ENCODE measurements around the gene CDKAL1. TPM values are rescaled to one million over a fixed set of nuclear protein-coding genes. Genes with fewer than 3 reads are reported as not detected.
"Not testable (repeated sequence)": the region's sequence is repeated elsewhere in the genome, so short reads cannot be mapped to it uniquely, and the experiment has no call there.

Gene CDKAL1
- total RNA-seq, 4 donors from 2014 or later: 24.7 to 32.8 (median 29.8) TPM

DNA sequence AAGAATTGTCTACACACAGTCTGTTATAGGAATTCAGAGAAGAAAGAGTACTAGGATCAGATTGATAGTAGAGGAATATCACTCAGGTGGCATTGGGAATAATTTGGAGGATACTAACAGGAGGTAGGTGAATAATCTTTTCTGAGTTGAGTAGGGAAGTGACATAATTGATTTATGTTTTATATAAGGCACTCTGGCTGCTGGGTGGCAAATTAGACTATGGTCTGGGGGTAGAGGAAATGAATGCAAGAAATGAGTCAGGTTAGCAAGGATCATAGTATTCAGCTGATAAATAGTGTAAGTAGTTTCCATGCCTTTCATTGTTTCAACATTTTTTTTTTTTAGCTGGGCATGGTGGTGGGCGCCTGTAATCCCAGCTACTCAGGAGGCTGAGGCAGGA is 113.3 kb downstream of the CDKAL1 start:
- no peak overlapping the region for H3K4me3 ChIP-seq (replicated peaks in 1 of 3)
- no peaks in the 10 kb centered on the region for H3K36me3 ChIP-seq
- intact Hi-C loops (cut with DNase I): no loop called here
- 91 to 97% methylated on average over 1 of the region's 1 CpG for WGBS, 2 donors
- H3K27ac ChIP-seq: no peak overlapping the region
- H3K9me3 ChIP-seq: no peaks in the 10 kb centered on the region
- no peaks in the 10 kb centered on the region for H3K27me3 ChIP-seq
- DNase-seq: no peak
- TF ChIP-seq CTCF (IDR thresholded peaks at IDR 0.05) (no peak), POLR2A (IDR thresholded peaks at IDR 0.05) (no peak)
- peaks cover under 1 to 5% of the 10 kb centered on the region in 2 donors for H3K4me1 ChIP-seq

GRCh38 chr6:20649696-20650470 is 115.6 kb downstream of the CDKAL1 start:
- intact Hi-C loops (cut with DNase I); H3K36me3 ChIP-seq; H3K4me1 ChIP-seq; H3K4me3 ChIP-seq (replicated peaks in 1 of 3); H3K27me3 ChIP-seq; H3K27ac ChIP-seq; DNase-seq; H3K9me3 ChIP-seq: not testable (repeated sequence)
- WGBS, 2 donors: 91 to 97% methylated on average over 7 of the region's 7 CpGs

DNA sequence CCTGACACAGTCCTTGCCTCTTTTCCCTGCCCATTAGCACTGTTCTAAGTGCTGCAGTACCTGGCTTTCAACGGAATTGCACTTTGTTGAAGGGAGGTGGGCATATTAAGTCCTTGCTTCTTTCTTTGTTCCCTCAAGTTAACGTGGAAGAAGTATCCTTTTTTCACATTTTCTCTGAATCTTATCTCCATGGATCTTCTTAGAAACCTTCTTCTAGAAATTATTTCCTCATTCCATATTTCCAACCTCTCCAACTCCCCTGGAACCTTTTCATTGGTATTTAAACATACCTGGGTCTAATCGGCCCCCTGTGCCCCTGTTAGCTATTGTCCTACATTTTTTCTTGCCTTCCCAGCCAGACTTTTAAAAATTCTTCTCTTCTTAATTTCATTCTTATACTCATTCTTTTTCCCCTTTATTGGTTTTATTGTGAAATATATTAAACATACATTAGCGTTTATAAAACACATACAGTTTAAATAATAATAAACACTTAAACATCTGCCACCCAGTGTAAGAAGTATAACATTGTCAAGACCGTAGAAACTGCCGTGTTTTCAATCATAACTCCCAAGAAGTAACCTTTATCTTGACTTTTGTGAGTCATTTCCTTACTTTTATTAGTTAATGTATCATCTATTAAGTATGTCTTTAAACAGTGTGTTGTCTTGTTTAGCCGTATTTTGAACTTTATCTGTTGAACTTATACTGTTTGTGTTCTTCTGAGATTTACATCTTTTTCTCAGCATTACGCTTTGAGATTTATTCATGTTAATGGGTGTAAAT is 118.2 kb downstream of the CDKAL1 start:
- Histone ChIP-seq H3K9me3 (no peaks in the 10 kb centered on the region), H3K4me1 (no peaks in the 10 kb centered on the region), H3K4me3 (replicated peaks in 1 of 3) (no peak overlapping the region), H3K27me3 (no peaks in the 10 kb centered on the region), H3K36me3 (no peaks in the 10 kb centered on the region), H3K27ac (no peak overlapping the region)
- 86 to 88% methylated on average over 8 of the region's 8 CpGs for WGBS, 2 donors
- DNase-seq: no peak
- TF ChIP-seq CTCF (IDR thresholded peaks at IDR 0.05): no peak
- TF ChIP-seq POLR2A (IDR thresholded peaks at IDR 0.05): no peak
- intact Hi-C loops (cut with DNase I): no loop called here

DNA sequence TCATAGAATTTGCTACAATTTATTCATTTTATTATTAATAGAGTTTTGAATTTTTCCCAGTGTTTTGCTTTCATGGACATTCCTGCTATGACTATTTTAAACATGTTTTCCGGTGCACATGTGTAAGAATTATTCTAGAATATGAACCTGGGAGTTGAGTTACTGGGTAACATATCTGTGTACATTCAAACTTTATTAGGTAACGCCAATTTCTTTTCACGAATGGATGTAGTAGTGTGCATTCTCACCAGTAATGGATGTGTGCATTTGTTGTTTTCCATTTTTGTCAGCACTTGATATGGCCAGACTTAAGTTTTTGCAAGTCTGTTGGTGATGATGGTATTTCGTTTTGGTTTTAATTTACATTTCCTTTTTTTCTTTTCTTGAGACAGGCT is 118.8 kb downstream of the CDKAL1 start:
- TF ChIP-seq POLR2A (IDR thresholded peaks at IDR 0.05): no peak
- H3K27ac ChIP-seq: no peak overlapping the region
- H3K9me3 ChIP-seq: no peaks in the 10 kb centered on the region
- no peaks in the 10 kb centered on the region for H3K36me3 ChIP-seq
- DNase-seq: no peak
- H3K27me3 ChIP-seq: no peaks in the 10 kb centered on the region
- 94 to 97% methylated on average over 4 of the region's 4 CpGs for WGBS, 2 donors
- H3K4me1 ChIP-seq: no peaks in the 10 kb centered on the region
- H3K4me3 ChIP-seq (replicated peaks in 1 of 3): no peak overlapping the region
- intact Hi-C loops (cut with DNase I): no loop called here

DNA sequence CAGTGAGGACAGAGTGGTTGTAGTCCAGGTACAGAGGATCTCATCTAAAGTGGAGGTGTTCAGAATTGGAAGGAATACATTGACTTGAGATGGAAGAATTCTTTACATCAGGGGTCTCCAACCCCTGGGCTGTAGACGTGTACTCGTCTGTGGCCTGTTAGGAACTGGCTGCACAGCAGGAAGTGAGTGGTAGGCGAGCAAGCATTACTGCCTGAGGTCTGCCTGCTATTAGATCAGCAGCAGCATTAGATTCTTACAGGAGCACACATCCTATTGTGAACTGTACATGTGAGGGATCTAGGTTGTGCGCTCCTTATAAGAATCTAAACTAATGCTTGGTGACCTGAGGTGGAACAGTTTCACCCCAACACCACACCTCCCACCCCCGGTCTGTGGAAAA is 121.1 kb downstream of the CDKAL1 start:
- no peak overlapping the region for H3K27ac ChIP-seq
- 93 to 96% methylated on average over 5 of the region's 5 CpGs for WGBS, 2 donors
- intact Hi-C loops (cut with DNase I): no loop called here

More for the DNA sequence above, 121.1 kb downstream of the CDKAL1 start:
- Histone ChIP-seq H3K27me3 (no peaks in the 10 kb centered on the region), H3K36me3 (no peaks in the 10 kb centered on the region), H3K4me1 (no peaks in the 10 kb centered on the region), H3K4me3 (replicated peaks in 1 of 3) (no peak overlapping the region), H3K9me3 (no peaks in the 10 kb centered on the region)
- TF ChIP-seq POLR2A (IDR thresholded peaks at IDR 0.05) (no peak), CTCF (IDR thresholded peaks at IDR 0.05) (no peak)
- DNase-seq: no peak
